Omental fat pad (tissue), 4 donors: ENCODE measurements around the gene MCM7. TPM values are rescaled to one million over a fixed set of nuclear protein-coding genes. Genes with fewer than 3 reads are reported as not detected.
A peak's percentile ranks its signal among the peaks of the same experiment; 100 is the strongest.

Source experiments
- ATAC-seq: fragments of 150-250 bp; one replicate; pipeline ENCODE4 v1.9.1; 2016; ENCODE audit warnings: mild to moderate bottlenecking, moderate library complexity; ENCODE audit not compliant: low FRiP score
- DNase-seq: peaks from one replicate; pipeline ENCODE4 v3.0.0-alpha.2; 2019; ENCODE audit warnings: low spot score
- CTCF ChIP-seq, 3 donors: fragments of 450-650 bp; IDR thresholded peaks; one replicate each; pipeline ENCODE4 v1.5.1; 2016 to 2017; ENCODE audit warnings: antibody characterized with exemption in 3 of 3, mild to moderate bottlenecking in 3 of 3, moderate library complexity in 2 of 3
- total RNA-seq, 4 donors: library from RNA; depleted of rRNA; stranded (reverse); fragments of >200 nt; gene quantifications; one replicate each; pipeline ENCODE4 v1.1.0, GENCODE V29; 2016

The MCM7 gene
- total RNA-seq, 4 donors from 2014 or later: 17.6 to 42.7 (median 28.7) TPM

- DNase-seq: peak; percentile 72
- TF ChIP-seq CTCF (IDR thresholded peaks at IDR 0.05): no peak
- ATAC-seq: peak; percentile 90
Measured at GRCh38 chr7:100126931-100127865, 26.0 kb upstream of the MCM7 start, which contains the start of gene MBLAC1. MBLAC1 (plus strand) TSS chr7:100126967; CDS start chr7:100127396, 429 bp downstream.

GRCh38 chr7:100126239-100126930 is 25.2 kb upstream of the MCM7 start:
- ATAC-seq (peak; percentile 63), DNase-seq (no peak)
- TF ChIP-seq CTCF (IDR thresholded peaks at IDR 0.05): no peak

- no peak for ATAC-seq
- TF ChIP-seq CTCF (IDR thresholded peaks at IDR 0.05): no peak
- DNase-seq: no peak
Measured at GRCh38 chr7:100124301-100125230, 23.4 kb upstream of the MCM7 start.

GRCh38 chr7:100122568-100122967 is 21.4 kb upstream of the MCM7 start:
- ATAC-seq: no peak
- TF ChIP-seq CTCF (IDR thresholded peaks at IDR 0.05): no peak
- no peak for DNase-seq

- ATAC-seq: no peak
- no peak for TF ChIP-seq CTCF (IDR thresholded peaks at IDR 0.05)
- no peak for DNase-seq
Measured at GRCh38 chr7:100122067-100122466, 20.9 kb upstream of the MCM7 start.

- no peak for TF ChIP-seq CTCF (IDR thresholded peaks at IDR 0.05)
- DNase-seq (no peak), ATAC-seq (no peak)
Measured at GRCh38 chr7:100120733-100121036, 19.5 kb upstream of the MCM7 start.
